Measurements from ENCODE around the gene SPATS2. TPM values are rescaled to one million over a fixed set of nuclear protein-coding genes. Genes with fewer than 3 reads are reported as not detected.
A peak's percentile ranks its signal among the peaks of the same experiment; 100 is the strongest.

SPATS2 gene
- total and polyA plus RNA-seq, 10 of the 15 experiments (the other 5 are each of a cell fraction or from before 2014, with no cell fraction given) = 9.0 to 54.2 (median 27.5) TPM

DNA sequence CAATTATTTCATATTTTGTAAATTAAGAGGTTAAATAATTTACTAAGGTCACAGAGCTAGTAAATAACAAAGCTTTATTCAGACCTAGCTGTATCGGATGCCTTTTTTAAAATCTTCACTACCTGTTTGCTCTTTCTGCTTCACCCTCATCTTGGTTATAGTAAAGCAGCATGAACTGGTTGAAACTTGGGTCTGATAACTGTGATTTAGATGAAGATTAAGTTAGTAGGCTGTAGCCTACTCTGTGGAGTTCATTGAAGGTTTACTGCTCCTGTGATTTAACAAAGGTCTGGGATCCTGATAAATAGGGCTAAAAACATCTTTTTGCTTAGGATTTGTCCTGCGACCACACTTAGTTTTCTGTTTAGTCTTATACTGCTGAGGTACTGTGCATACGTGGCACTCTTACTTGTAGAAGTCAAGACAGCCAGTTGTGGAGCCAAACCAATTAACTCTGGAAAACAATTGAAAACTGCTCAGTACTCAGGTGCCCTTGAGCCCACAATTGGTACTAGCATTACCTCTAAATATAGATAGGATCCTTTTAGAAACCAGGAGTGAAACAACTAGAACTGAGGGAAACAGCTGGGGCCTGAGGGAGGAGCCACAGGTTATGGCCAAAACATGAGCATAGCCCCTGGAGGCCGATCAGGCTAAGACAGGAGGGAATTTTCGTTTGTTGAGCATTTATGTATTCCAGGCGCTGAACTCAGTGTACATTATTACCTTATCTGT lies 2.3 kb downstream of the SPATS2 start (continued):
- TF ChIP-seq, protein P1, sequence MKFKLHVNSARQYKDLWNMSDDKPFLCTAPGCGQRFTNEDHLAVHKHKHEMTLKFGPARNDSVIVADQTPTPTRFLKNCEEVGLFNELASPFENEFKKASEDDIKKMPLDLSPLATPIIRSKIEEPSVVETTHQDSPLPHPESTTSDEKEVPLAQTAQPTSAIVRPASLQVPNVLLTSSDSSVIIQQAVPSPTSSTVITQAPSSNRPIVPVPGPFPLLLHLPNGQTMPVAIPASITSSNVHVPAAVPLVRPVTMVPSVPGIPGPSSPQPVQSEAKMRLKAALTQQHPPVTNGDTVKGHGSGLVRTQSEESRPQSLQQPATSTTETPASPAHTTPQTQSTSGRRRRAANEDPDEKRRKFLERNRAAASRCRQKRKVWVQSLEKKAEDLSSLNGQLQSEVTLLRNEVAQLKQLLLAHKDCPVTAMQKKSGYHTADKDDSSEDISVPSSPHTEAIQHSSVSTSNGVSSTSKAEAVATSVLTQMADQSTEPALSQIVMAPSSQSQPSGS (IDR thresholded peaks at IDR 0.05; ENCODE audit: low read length) = peak; percentile 46; the same call in 1 of the 2 replicates
- TF ChIP-seq CREB1 (IDR thresholded peaks at IDR 0.05; ENCODE audit: low read depth) (peak; percentile 12; the same call in 1 of the 2 replicates), SMC3 (IDR thresholded peaks at IDR 0.05; ENCODE audit: borderline replicate concordance, low read length) (no peak; the same call in 1 of the 2 replicates), CBFB (IDR thresholded peaks at IDR 0.05; ENCODE audit: low read depth) (0 out of 2 replicates have a peak, but pooled peaks have one; percentile 27), SRF (IDR thresholded peaks at IDR 0.05; ENCODE audit: low read depth in 2 of 2, low read length in 2 of 2) (no peak), WRNIP1 (IDR thresholded peaks at IDR 0.05; ENCODE audit: borderline replicate concordance, low read depth, low read length) (no peak), EP300 (IDR thresholded peaks at IDR 0.05; ENCODE audit: borderline replicate concordance in 1 of 2, control insufficient read depth in 1 of 2, low read depth in 2 of 2, low read length in 2 of 2) (0 out of 4 replicates have a peak, but pooled peaks of 1 of the 2 experiments have one; percentile 38), CHD4 (IDR thresholded peaks at IDR 0.05) (no peak), RB1 (IDR thresholded peaks at IDR 0.05; ENCODE audit: borderline replicate concordance) (no peak), TBL1XR1 (IDR thresholded peaks at IDR 0.05; ENCODE audit: low read depth, low read length) (no peak), PML (IDR thresholded peaks at IDR 0.05; ENCODE audit: low read length) (no peak), CHD1 (IDR thresholded peaks at IDR 0.05; ENCODE audit: low read depth, low read length) (no peak), NBN (IDR thresholded peaks at IDR 0.05) (peak; percentile 34; the same call in 1 of the 2 replicates), LARP7 (IDR thresholded peaks at IDR 0.05) (no peak), NRF1 (conservative IDR thresholded peaks at IDR 0.05; ENCODE audit: low read depth, low read length) (no peak), BHLHE40 (IDR thresholded peaks at IDR 0.05; ENCODE audit: borderline replicate concordance in 1 of 2, low read depth in 2 of 2, low read length in 1 of 2) (peak; percentile 17; a peak in 1 of 4 replicates), SMARCA5 (IDR thresholded peaks at IDR 0.05) (no peak; the same call in 1 of the 2 replicates), BRCA1 (IDR thresholded peaks at IDR 0.05; ENCODE audit: low read depth, low read length) (no peak), POU2F2 (IDR thresholded peaks at IDR 0.05; ENCODE audit: borderline replicate concordance, low read depth, low read length) (peak; percentile 43; the same call in 1 of the 3 replicates), YY1 (IDR thresholded peaks at IDR 0.05; ENCODE audit: low read depth, low read length) (peak; percentile 31; the same call in 1 of the 2 replicates), JUND (IDR thresholded peaks at IDR 0.05; ENCODE audit: low read depth, low read length) (no peak), NR2C1 (IDR thresholded peaks at IDR 0.05) (no peak)
- TF ChIP-seq, protein P2, sequence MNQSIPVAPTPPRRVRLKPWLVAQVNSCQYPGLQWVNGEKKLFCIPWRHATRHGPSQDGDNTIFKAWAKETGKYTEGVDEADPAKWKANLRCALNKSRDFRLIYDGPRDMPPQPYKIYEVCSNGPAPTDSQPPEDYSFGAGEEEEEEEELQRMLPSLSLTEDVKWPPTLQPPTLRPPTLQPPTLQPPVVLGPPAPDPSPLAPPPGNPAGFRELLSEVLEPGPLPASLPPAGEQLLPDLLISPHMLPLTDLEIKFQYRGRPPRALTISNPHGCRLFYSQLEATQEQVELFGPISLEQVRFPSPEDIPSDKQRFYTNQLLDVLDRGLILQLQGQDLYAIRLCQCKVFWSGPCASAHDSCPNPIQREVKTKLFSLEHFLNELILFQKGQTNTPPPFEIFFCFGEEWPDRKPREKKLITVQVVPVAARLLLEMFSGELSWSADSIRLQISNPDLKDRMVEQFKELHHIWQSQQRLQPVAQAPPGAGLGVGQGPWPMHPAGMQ (IDR thresholded peaks at IDR 0.05; ENCODE audit: borderline replicate concordance) = no peak
- TF ChIP-seq, protein P3, sequence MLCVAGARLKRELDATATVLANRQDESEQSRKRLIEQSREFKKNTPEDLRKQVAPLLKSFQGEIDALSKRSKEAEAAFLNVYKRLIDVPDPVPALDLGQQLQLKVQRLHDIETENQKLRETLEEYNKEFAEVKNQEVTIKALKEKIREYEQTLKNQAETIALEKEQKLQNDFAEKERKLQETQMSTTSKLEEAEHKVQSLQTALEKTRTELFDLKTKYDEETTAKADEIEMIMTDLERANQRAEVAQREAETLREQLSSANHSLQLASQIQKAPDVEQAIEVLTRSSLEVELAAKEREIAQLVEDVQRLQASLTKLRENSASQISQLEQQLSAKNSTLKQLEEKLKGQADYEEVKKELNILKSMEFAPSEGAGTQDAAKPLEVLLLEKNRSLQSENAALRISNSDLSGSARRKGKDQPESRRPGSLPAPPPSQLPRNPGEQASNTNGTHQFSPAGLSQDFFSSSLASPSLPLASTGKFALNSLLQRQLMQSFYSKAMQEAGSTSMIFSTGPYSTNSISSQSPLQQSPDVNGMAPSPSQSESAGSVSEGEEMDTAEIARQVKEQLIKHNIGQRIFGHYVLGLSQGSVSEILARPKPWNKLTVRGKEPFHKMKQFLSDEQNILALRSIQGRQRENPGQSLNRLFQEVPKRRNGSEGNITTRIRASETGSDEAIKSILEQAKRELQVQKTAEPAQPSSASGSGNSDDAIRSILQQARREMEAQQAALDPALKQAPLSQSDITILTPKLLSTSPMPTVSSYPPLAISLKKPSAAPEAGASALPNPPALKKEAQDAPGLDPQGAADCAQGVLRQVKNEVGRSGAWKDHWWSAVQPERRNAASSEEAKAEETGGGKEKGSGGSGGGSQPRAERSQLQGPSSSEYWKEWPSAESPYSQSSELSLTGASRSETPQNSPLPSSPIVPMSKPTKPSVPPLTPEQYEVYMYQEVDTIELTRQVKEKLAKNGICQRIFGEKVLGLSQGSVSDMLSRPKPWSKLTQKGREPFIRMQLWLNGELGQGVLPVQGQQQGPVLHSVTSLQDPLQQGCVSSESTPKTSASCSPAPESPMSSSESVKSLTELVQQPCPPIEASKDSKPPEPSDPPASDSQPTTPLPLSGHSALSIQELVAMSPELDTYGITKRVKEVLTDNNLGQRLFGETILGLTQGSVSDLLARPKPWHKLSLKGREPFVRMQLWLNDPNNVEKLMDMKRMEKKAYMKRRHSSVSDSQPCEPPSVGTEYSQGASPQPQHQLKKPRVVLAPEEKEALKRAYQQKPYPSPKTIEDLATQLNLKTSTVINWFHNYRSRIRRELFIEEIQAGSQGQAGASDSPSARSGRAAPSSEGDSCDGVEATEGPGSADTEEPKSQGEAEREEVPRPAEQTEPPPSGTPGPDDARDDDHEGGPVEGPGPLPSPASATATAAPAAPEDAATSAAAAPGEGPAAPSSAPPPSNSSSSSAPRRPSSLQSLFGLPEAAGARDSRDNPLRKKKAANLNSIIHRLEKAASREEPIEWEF (IDR thresholded peaks at IDR 0.05; ENCODE audit: insufficient replicate concordance, low read depth, low read length) = peak; percentile 80
